ENCODE measurements around the gene SYNPO2. TPM values are rescaled to one million over a fixed set of nuclear protein-coding genes. Genes with fewer than 3 reads are reported as not detected.
A peak's percentile ranks its signal among the peaks of the same experiment; 100 is the strongest.

Gene SYNPO2
- total RNA-seq, 1 donor from 2014 or later, result 109 TPM

DNA sequence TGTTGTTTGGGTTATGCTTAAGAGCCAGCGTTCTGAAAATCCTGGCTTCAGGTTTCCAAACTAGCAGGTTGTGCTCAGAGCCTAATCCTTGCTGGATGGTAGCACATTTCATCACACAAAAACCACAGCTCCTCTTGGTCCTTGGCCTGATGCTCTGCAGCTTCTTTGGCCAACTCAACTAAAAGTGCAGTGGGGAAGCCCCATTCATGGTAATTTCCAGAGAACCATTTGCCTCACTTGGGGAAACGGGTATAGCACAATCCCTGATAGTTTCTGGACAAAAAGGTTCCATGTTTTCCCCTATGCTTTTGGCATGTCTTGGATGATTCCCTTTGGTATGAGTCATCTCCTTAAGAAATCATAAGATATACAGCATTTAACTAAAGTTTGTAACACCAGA is 78.7 kb downstream of the SYNPO2 start:
- TF ChIP-seq, protein P1, sequence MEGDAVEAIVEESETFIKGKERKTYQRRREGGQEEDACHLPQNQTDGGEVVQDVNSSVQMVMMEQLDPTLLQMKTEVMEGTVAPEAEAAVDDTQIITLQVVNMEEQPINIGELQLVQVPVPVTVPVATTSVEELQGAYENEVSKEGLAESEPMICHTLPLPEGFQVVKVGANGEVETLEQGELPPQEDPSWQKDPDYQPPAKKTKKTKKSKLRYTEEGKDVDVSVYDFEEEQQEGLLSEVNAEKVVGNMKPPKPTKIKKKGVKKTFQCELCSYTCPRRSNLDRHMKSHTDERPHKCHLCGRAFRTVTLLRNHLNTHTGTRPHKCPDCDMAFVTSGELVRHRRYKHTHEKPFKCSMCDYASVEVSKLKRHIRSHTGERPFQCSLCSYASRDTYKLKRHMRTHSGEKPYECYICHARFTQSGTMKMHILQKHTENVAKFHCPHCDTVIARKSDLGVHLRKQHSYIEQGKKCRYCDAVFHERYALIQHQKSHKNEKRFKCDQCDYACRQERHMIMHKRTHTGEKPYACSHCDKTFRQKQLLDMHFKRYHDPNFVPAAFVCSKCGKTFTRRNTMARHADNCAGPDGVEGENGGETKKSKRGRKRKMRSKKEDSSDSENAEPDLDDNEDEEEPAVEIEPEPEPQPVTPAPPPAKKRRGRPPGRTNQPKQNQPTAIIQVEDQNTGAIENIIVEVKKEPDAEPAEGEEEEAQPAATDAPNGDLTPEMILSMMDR (IDR thresholded peaks at IDR 0.05), result no peak
- TF ChIP-seq POLR2AphosphoS5 (IDR thresholded peaks at IDR 0.05; ENCODE audit: insufficient read depth in 1 of 2, low read depth in 1 of 2), result no peak
- TF ChIP-seq POLR2A (IDR thresholded peaks at IDR 0.05), result no peak
- Histone ChIP-seq H3K36me3 (no peaks in the 10 kb centered on the region), H3K27ac (peak overlapping the region; percentile 75), H3K4me1 (peaks cover 52% of the 10 kb centered on the region), H3K9me3 (no peaks in the 10 kb centered on the region), H3K4me3 (no peak overlapping the region), H3K27me3 (no peaks in the 10 kb centered on the region)
- DNase-seq (ENCODE audit: extremely low spot score in 2 of 2), result no peak
- intact Hi-C loops (cut with DNase I), result no loop called here

DNA sequence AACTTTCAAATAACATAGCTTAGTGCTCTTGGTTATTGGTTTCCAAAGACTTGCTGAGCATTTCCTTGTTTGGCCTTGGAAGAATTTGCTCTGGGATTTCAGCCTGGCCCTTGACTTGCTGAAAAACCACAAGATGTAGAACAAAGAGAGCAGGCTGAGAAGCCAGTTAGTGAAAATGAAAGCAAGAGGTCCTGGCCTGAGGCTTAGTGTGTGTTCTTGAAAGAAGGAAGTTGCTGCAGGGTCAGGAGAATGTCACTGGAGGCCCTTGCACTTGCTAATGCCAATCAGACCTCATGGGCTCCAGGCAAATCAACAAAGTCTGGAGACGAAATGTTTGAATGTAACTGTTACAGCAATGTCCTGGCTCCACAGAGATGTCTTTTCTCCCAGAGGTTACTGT is 79.4 kb downstream of the SYNPO2 start:
- H3K9me3 ChIP-seq, result no peaks in the 10 kb centered on the region
- peak overlapping the region; percentile 75 for H3K27ac ChIP-seq
- H3K4me3 ChIP-seq, result no peak overlapping the region
- intact Hi-C loops (cut with DNase I), result loop anchor here (2.0 kb wide), 2 partner anchors 79 to 195 kb away; partner anchors contain the start of gene SYNPO2
- H3K4me1 ChIP-seq, result peaks cover 50% of the 10 kb centered on the region
- TF ChIP-seq POLR2A (IDR thresholded peaks at IDR 0.05) (no peak), POLR2AphosphoS5 (IDR thresholded peaks at IDR 0.05; ENCODE audit: insufficient read depth in 1 of 2, low read depth in 1 of 2) (peak in 1 of 2 donors; percentile 43)
- DNase-seq (ENCODE audit: extremely low spot score in 2 of 2), result no peak
- no peaks in the 10 kb centered on the region for H3K36me3 ChIP-seq
- no peaks in the 10 kb centered on the region for H3K27me3 ChIP-seq

DNA sequence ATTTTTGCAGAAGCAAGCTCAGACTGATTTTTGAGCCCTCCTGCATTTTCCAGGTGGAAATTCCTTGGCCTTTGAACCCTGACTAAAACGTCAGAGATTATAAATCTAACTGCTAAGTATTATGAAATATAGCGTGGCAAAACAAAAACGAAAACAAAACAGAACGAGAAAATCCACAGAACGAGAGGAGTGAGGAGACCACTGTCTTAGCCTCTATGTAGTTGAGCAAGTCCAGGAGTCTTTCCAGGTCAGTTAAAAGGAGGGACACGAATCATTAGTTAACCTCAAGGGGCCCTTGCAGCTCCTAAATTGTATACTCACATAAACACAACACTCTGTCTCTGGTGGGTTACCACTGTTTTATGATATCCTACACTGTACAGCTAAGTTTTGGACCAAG is 80.2 kb downstream of the SYNPO2 start:
- DNase-seq (ENCODE audit: extremely low spot score in 2 of 2), result no peak
- peaks cover 50% of the 10 kb centered on the region for H3K4me1 ChIP-seq
- H3K27ac ChIP-seq, result peak overlapping the region; percentile 75
- no peaks in the 10 kb centered on the region for H3K36me3 ChIP-seq
- no peaks in the 10 kb centered on the region for H3K27me3 ChIP-seq
- intact Hi-C loops (cut with DNase I), result loop anchor here (2.0 kb wide), 2 partner anchors 80 to 196 kb away; partner anchors contain the start of gene SYNPO2
- no peak for TF ChIP-seq POLR2AphosphoS5 (IDR thresholded peaks at IDR 0.05; ENCODE audit: insufficient read depth in 1 of 2, low read depth in 1 of 2)
- TF ChIP-seq, protein P1 (IDR thresholded peaks at IDR 0.05), result no peak
- TF ChIP-seq POLR2A (IDR thresholded peaks at IDR 0.05), result no peak
- no peak overlapping the region for H3K4me3 ChIP-seq
- H3K9me3 ChIP-seq, result no peaks in the 10 kb centered on the region

DNA sequence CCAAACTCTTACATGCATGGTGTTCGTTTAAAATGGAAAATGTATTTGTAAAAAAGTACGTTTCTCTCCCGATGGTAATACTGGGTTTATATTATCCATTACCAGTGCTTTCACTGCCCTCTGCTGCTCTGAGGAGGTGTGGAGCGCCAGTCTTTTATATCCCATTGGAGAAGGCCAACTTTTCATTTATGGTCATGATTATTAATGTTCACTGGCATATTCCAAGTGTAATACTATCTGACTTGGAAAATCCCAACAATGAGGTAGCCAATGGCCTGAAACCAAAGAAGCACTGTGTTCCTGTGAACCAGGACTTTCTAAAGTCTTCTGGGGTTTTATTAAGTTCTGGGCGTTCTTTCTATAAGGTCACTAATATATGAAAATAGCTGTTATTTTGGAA is 80.7 kb downstream of the SYNPO2 start:
- H3K4me3 ChIP-seq, result no peak overlapping the region
- intact Hi-C loops (cut with DNase I), result loop anchor here (2.0 kb wide), 2 partner anchors 81 to 197 kb away; partner anchors contain the start of gene SYNPO2
- peak overlapping the region; percentile 37 for H3K27ac ChIP-seq
- no peaks in the 10 kb centered on the region for H3K36me3 ChIP-seq
- TF ChIP-seq POLR2A (IDR thresholded peaks at IDR 0.05), result no peak
- TF ChIP-seq, protein P1 (IDR thresholded peaks at IDR 0.05), result peak in 2 of 3 experiments; percentile 4 to 56
- DNase-seq (ENCODE audit: extremely low spot score in 2 of 2), result no peak
- H3K9me3 ChIP-seq, result no peaks in the 10 kb centered on the region
- no peaks in the 10 kb centered on the region for H3K27me3 ChIP-seq
- peaks cover 49% of the 10 kb centered on the region for H3K4me1 ChIP-seq

DNA sequence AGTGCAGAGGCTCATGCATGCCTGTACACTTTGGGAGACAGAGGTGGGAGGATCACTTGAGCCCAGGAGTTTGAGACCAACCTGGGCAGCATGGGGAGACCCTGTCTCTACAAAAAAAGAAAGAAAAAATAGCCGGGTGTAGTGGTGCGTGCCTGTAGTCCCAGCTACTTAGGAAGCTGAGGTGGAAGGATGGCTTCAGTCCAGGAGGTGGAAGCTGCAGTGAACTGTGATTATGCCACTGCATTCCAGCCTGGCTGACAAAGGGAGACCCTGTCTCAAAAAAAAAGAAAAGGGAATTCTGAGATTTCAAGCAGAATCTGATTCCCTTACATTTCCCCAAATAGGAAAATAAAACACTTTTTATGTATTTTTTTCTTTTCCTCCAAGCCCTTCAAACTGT is 83.5 kb downstream of the SYNPO2 start:
- no peaks in the 10 kb centered on the region for H3K9me3 ChIP-seq
- DNase-seq (ENCODE audit: extremely low spot score in 2 of 2), result no peak
- peak overlapping the region; percentile 19 for H3K27ac ChIP-seq
- peaks cover 21% of the 10 kb centered on the region for H3K4me1 ChIP-seq
- no peak overlapping the region for H3K4me3 ChIP-seq
- TF ChIP-seq POLR2AphosphoS5 (IDR thresholded peaks at IDR 0.05; ENCODE audit: insufficient read depth in 1 of 2, low read depth in 1 of 2), result no peak
- TF ChIP-seq, protein P1 (IDR thresholded peaks at IDR 0.05), result no peak
- no peak for TF ChIP-seq POLR2A (IDR thresholded peaks at IDR 0.05)
- no peaks in the 10 kb centered on the region for H3K27me3 ChIP-seq
- no peaks in the 10 kb centered on the region for H3K36me3 ChIP-seq
- intact Hi-C loops (cut with DNase I), result no loop called here

Measured in vagina (tissue), 2 donors.